ENCODE results near the gene PTPRO.
A peak's percentile ranks its signal among the peaks of the same experiment; 100 is the strongest.

PTPRO gene

GRCh38 chr12:15435597-15435996 lies 113.3 kb downstream of the PTPRO start:
- Histone ChIP-seq H3K36me3 (ENCODE audit: insufficient read depth) (no peaks in the 10 kb centered on the region), H3K9ac (no peak overlapping the region), H4K20me1 (ENCODE audit: insufficient read depth) (no peaks in the 10 kb centered on the region), H3K4me1 (ENCODE audit: low read depth, poor library complexity, severe bottlenecking) (peaks cover 21% of the 10 kb centered on the region), H3K79me2 (ENCODE audit: insufficient read depth, low read depth) (no peaks in the 10 kb centered on the region), H3K4me3 (IDR thresholded peaks at IDR 0.05; ENCODE audit: insufficient read depth, low read depth, low read length) (no peak overlapping the region), H2AFZ (ENCODE audit: low read depth) (no peak overlapping the region), H3K4me2 (no peak overlapping the region), H3K27ac (no peak overlapping the region), H3K27me3 (ENCODE audit: insufficient read depth, low read depth) (no peaks in the 10 kb centered on the region)
- no peak for TF ChIP-seq CTCF (conservative IDR thresholded peaks at IDR 0.05; ENCODE audit: low read depth, low read length)

GRCh38 chr12:15439459-15439858 lies 117.2 kb downstream of the PTPRO start:
- Histone ChIP-seq H3K9ac (no peak overlapping the region), H3K4me2 (peak overlapping the region; percentile 58; the same call in 1 of the 2 replicates), H4K20me1 (ENCODE audit: insufficient read depth) (no peaks in the 10 kb centered on the region), H3K27ac (no peak overlapping the region), H3K4me1 (ENCODE audit: low read depth, poor library complexity, severe bottlenecking) (peaks cover 54% of the 10 kb centered on the region), H3K79me2 (ENCODE audit: insufficient read depth, low read depth) (no peaks in the 10 kb centered on the region), H3K36me3 (ENCODE audit: insufficient read depth) (no peaks in the 10 kb centered on the region), H3K27me3 (ENCODE audit: insufficient read depth, low read depth) (no peaks in the 10 kb centered on the region), H2AFZ (ENCODE audit: low read depth) (no peak overlapping the region), H3K4me3 (IDR thresholded peaks at IDR 0.05; ENCODE audit: insufficient read depth, low read depth, low read length) (no peak overlapping the region)
- no peak for TF ChIP-seq CTCF (conservative IDR thresholded peaks at IDR 0.05; ENCODE audit: low read depth, low read length)

GRCh38 chr12:15443050-15443449 lies 120.7 kb downstream of the PTPRO start:
- H3K27ac ChIP-seq, result peak overlapping the region; percentile 52; the same call in 1 of the 2 replicates
- no peak overlapping the region for H3K9ac ChIP-seq
- H2AFZ ChIP-seq (ENCODE audit: low read depth), result no peak overlapping the region
- H3K4me3 ChIP-seq (IDR thresholded peaks at IDR 0.05; ENCODE audit: insufficient read depth, low read depth, low read length), result no peak overlapping the region
- H3K4me1 ChIP-seq (ENCODE audit: low read depth, poor library complexity, severe bottlenecking), result peaks cover 81% of the 10 kb centered on the region
- H3K27me3 ChIP-seq (ENCODE audit: insufficient read depth, low read depth), result no peaks in the 10 kb centered on the region
- H4K20me1 ChIP-seq (ENCODE audit: insufficient read depth), result no peaks in the 10 kb centered on the region
- no peaks in the 10 kb centered on the region for H3K79me2 ChIP-seq (ENCODE audit: insufficient read depth, low read depth)
- peak overlapping the region; percentile 57 for H3K4me2 ChIP-seq
- no peak for TF ChIP-seq CTCF (conservative IDR thresholded peaks at IDR 0.05; ENCODE audit: low read depth, low read length)
- no peaks in the 10 kb centered on the region for H3K36me3 ChIP-seq (ENCODE audit: insufficient read depth)

- no peak overlapping the region for H3K9ac ChIP-seq
- peaks cover 81% of the 10 kb centered on the region for H3K4me1 ChIP-seq (ENCODE audit: low read depth, poor library complexity, severe bottlenecking)
- H3K79me2 ChIP-seq (ENCODE audit: insufficient read depth, low read depth), result no peaks in the 10 kb centered on the region
- H3K4me3 ChIP-seq (IDR thresholded peaks at IDR 0.05; ENCODE audit: insufficient read depth, low read depth, low read length), result no peak overlapping the region
- H4K20me1 ChIP-seq (ENCODE audit: insufficient read depth), result no peaks in the 10 kb centered on the region
- H3K4me2 ChIP-seq, result peak overlapping the region; percentile 57
- peak overlapping the region; percentile 52; the same call in 1 of the 2 replicates for H3K27ac ChIP-seq
- H2AFZ ChIP-seq (ENCODE audit: low read depth), result no peak overlapping the region
- no peaks in the 10 kb centered on the region for H3K36me3 ChIP-seq (ENCODE audit: insufficient read depth)
- H3K27me3 ChIP-seq (ENCODE audit: insufficient read depth, low read depth), result no peaks in the 10 kb centered on the region
- TF ChIP-seq CTCF (conservative IDR thresholded peaks at IDR 0.05; ENCODE audit: low read depth, low read length), result no peak
Observed at GRCh38 chr12:15443611-15444010, 121.3 kb downstream of the PTPRO start.
